22Rv1 (cell line): ENCODE measurements around the gene SETD2.

Experiments used
- ZFX ChIP-seq: fragments of 450-650 bp; IDR thresholded peaks from 2 replicates; pipeline ENCODE4 v1.6.1; 2017; ENCODE audit warnings: antibody characterized with exemption, borderline replicate concordance
- TF ChIP-seq, protein P1 (sequence below): fragments of 450-650 bp; IDR thresholded peaks from 2 replicates; pipeline ENCODE4 v1.5.1; 2017; ENCODE audit warnings: mild to moderate bottlenecking

DNA sequence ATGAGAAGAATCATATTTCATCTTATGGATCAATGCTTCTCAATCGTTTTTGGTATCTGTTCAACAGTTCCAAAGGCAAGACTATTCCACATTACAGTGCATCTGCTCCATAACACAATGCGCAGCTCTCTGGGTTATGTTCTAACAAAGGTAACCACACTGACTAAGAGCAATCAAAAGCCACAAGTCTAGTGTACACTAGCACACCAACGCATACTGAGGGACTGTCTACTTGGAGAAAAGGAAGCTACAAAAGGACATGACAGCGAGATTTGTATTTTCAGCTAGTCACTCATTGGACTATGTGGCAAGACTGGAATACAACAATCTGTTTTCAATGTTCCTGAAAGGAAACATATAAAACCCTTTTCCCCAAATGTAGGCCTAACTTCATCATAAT, 35.8 kb downstream of the SETD2 start:
- TF ChIP-seq, protein P1, sequence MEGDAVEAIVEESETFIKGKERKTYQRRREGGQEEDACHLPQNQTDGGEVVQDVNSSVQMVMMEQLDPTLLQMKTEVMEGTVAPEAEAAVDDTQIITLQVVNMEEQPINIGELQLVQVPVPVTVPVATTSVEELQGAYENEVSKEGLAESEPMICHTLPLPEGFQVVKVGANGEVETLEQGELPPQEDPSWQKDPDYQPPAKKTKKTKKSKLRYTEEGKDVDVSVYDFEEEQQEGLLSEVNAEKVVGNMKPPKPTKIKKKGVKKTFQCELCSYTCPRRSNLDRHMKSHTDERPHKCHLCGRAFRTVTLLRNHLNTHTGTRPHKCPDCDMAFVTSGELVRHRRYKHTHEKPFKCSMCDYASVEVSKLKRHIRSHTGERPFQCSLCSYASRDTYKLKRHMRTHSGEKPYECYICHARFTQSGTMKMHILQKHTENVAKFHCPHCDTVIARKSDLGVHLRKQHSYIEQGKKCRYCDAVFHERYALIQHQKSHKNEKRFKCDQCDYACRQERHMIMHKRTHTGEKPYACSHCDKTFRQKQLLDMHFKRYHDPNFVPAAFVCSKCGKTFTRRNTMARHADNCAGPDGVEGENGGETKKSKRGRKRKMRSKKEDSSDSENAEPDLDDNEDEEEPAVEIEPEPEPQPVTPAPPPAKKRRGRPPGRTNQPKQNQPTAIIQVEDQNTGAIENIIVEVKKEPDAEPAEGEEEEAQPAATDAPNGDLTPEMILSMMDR = no peak
- no peak for TF ChIP-seq ZFX
